ENCODE data around the gene LIPN. TPM values are rescaled to one million over a fixed set of nuclear protein-coding genes. Genes with fewer than 3 reads are reported as not detected.

LIPN gene
- total RNA-seq, 1 donor from 2014 or later = not detected

Other genes with a start within 250 kb of the LIPN start
- gene RNLS, start 176.7 kb upstream of the LIPN start, total RNA-seq = 6.7 and 8.7 TPM in 2 replicates
- not detected in 2 replicates for gene LIPJ, start 173.3 kb upstream of the LIPN start, total RNA-seq
- gene LIPF, start 95.6 kb upstream of the LIPN start, total RNA-seq = not detected in 2 replicates
- gene LIPK, start 53.8 kb upstream of the LIPN start, total RNA-seq = 0.13 TPM in 1 of 2 replicates, not detected in the other
- gene LIPM, start 42.7 kb downstream of the LIPN start, total RNA-seq = not detected in 2 replicates
- 5.3 and 17.7 TPM in 2 replicates for gene ANKRD22, start 91.8 kb downstream of the LIPN start, total RNA-seq
- gene STAMBPL1, start 120.2 kb downstream of the LIPN start, total RNA-seq = 1.7 and 2.6 TPM in 2 replicates
- gene ACTA2, start 192.8 kb downstream of the LIPN start, total RNA-seq = 2.2 and 9.0 TPM in 2 replicates
- 19.6 and 36.1 TPM in 2 replicates for gene FAS, start 230.8 kb downstream of the LIPN start, total RNA-seq

Data from bronchial epithelial cell (primary cell).